H9 (cell line): ENCODE data around the gene GGTLC2. TPM values are rescaled to one million over a fixed set of nuclear protein-coding genes. Genes with fewer than 3 reads are reported as not detected.
"Not testable (repeated sequence)": the region's sequence is repeated elsewhere in the genome, so short reads cannot be mapped to it uniquely, and the experiment has no call there.

Experiments used
- DNase-seq: peaks from one replicate; pipeline ENCODE4 v3.0.0-alpha.2; 2017
- H2AFZ ChIP-seq: one replicate; pipeline ENCODE4 v1.6.1; 2013; ENCODE audit warnings: mild to moderate bottlenecking, low read length, control low read depth, moderate library complexity
- H2AK5ac ChIP-seq: 2 replicates; pipeline ENCODE4 v1.6.1; 2013; ENCODE audit warnings: low read length, control low read depth, mixed read lengths; ENCODE audit not compliant: insufficient read length
- H2BK120ac ChIP-seq: one replicate; pipeline ENCODE4 v1.6.1; 2013; ENCODE audit warnings: low read depth, mild to moderate bottlenecking, low read length, control low read depth, inconsistent platforms; ENCODE audit not compliant: poor library complexity, severe bottlenecking
- H2BK12ac ChIP-seq: 2 replicates; pipeline ENCODE4 v1.6.1; 2013; ENCODE audit warnings: low read length, control low read depth, mixed read lengths, low read depth; ENCODE audit not compliant: insufficient read length
- H2BK15ac ChIP-seq: 2 replicates; pipeline ENCODE4 v1.6.1; 2013; ENCODE audit warnings: low read depth, low read length, control low read depth
- H2BK20ac ChIP-seq: one replicate; pipeline ENCODE4 v1.6.1; 2013; ENCODE audit warnings: low read depth, mild to moderate bottlenecking, low read length, control low read depth, inconsistent platforms; ENCODE audit not compliant: poor library complexity, severe bottlenecking
- H2BK5ac ChIP-seq: 2 replicates; pipeline ENCODE4 v1.6.1; 2013; ENCODE audit warnings: low read length, control low read depth, mixed read lengths; ENCODE audit not compliant: insufficient read length
- H3K14ac ChIP-seq: 2 replicates; pipeline ENCODE4 v1.6.1; 2013; ENCODE audit warnings: low read length, control low read depth; ENCODE audit not compliant: insufficient read depth
- H3K18ac ChIP-seq: 2 replicates; pipeline ENCODE4 v1.6.1; 2013; ENCODE audit warnings: low read depth, mild to moderate bottlenecking, mixed read lengths, low read length, control low read depth; ENCODE audit not compliant: insufficient read length
- H3K23ac ChIP-seq: 2 replicates; pipeline ENCODE4 v1.6.1; 2013; ENCODE audit warnings: low read length, control low read depth, mixed read lengths, low read depth; ENCODE audit not compliant: insufficient read length
- H3K23me2 ChIP-seq: 2 replicates; pipeline ENCODE4 v1.6.1; 2013; ENCODE audit warnings: low read depth, mild to moderate bottlenecking, mixed read lengths, low read length, control low read depth; ENCODE audit not compliant: insufficient read length, poor library complexity, severe bottlenecking
- H3K27ac ChIP-seq: 2 replicates; pipeline ENCODE4 v1.5.1; 2013; ENCODE audit warnings: low read length, control low read depth, mixed read lengths, low read depth; ENCODE audit not compliant: insufficient read length
- H3K27me3 ChIP-seq: 2 replicates; pipeline ENCODE4 v1.6.1; 2013; ENCODE audit warnings: low read length, control low read depth, inconsistent platforms; ENCODE audit not compliant: insufficient read depth
- H3K4ac ChIP-seq: 2 replicates; pipeline ENCODE4 v1.6.1; 2013; ENCODE audit warnings: low read depth, mild to moderate bottlenecking, control low read depth, inconsistent platforms, low read length, moderate library complexity
- H3K4me1 ChIP-seq: 2 replicates; pipeline ENCODE4 v1.6.1; 2013; ENCODE audit warnings: low read length, control low read depth, inconsistent platforms; ENCODE audit not compliant: insufficient read depth
- H3K4me2 ChIP-seq: 2 replicates; pipeline ENCODE4 v1.6.1; 2013; ENCODE audit warnings: low read length, control low read depth, mixed read lengths; ENCODE audit not compliant: insufficient read length, insufficient read depth
- H3K56ac ChIP-seq: 2 replicates; pipeline ENCODE4 v1.6.1; 2013; ENCODE audit warnings: low read depth, mild to moderate bottlenecking, mixed read lengths, low read length, control low read depth; ENCODE audit not compliant: insufficient read length
- H3K79me1 ChIP-seq: 2 replicates; pipeline ENCODE4 v1.6.1; 2013; ENCODE audit warnings: low read depth, mild to moderate bottlenecking, moderate library complexity, low read length, control low read depth, inconsistent platforms; ENCODE audit not compliant: insufficient read depth, poor library complexity, severe bottlenecking
- H3K79me2 ChIP-seq: 2 replicates; pipeline ENCODE4 v1.6.1; 2013; ENCODE audit warnings: low read length, control low read depth, inconsistent platforms; ENCODE audit not compliant: insufficient read depth
- H3K9ac ChIP-seq: 2 replicates; pipeline ENCODE4 v1.6.1; 2013; ENCODE audit warnings: low read length, control low read depth, mixed read lengths; ENCODE audit not compliant: insufficient read length; ENCODE audit errors: extremely low read depth
- H3K9me3 ChIP-seq: one replicate; pipeline ENCODE4 v1.6.1; 2013; ENCODE audit warnings: low read depth, low read length, inconsistent platforms; ENCODE audit not compliant: control insufficient read depth
- H3T11ph ChIP-seq: one replicate; pipeline ENCODE4 v1.6.1; 2013; ENCODE audit warnings: mild to moderate bottlenecking, low read length, control low read depth, inconsistent platforms
- H4K20me1 ChIP-seq: one replicate; pipeline ENCODE4 v1.6.1; 2013; ENCODE audit not compliant: control insufficient read depth, insufficient read length, insufficient read depth
- H4K5ac ChIP-seq: 2 replicates; pipeline ENCODE4 v1.6.1; 2013; ENCODE audit warnings: low read depth, mild to moderate bottlenecking, mixed read lengths, low read length, control low read depth; ENCODE audit not compliant: insufficient read length
- H4K8ac ChIP-seq: replicated peaks from 2 replicates; pipeline ENCODE4 v1.6.1; 2013; ENCODE audit warnings: low read length, control low read depth, mixed read lengths, low read depth; ENCODE audit not compliant: insufficient read length
- H4K91ac ChIP-seq: 2 replicates; pipeline ENCODE4 v1.6.1; 2013; ENCODE audit warnings: low read depth, mild to moderate bottlenecking, moderate library complexity, mixed read lengths, low read length, control low read depth; ENCODE audit not compliant: insufficient read length
- H3K27ac Mint-ChIP-seq, 3 experiments: 2 replicates in 2 of 3; 3 replicates in 1 of 3; pipeline ENCODE4 v1.8.0; 2020 to 2021; ENCODE audit warnings: mixed read lengths in 3 of 3, mild to moderate bottlenecking in 1 of 3, moderate library complexity in 1 of 3
- H3K27me3 Mint-ChIP-seq: 2 replicates; pipeline ENCODE4 v1.8.0; 2021; ENCODE audit warnings: low read depth, mild to moderate bottlenecking, moderate library complexity, mixed read lengths
- H3K36me3 Mint-ChIP-seq, 3 experiments: 2 replicates in 2 of 3; 3 replicates in 1 of 3; pipeline ENCODE4 v1.8.0; 2020 to 2021; ENCODE audit warnings: low read depth in 3 of 3, mixed read lengths in 3 of 3; ENCODE audit not compliant: insufficient read depth in 1 of 3
- H3K4me1 Mint-ChIP-seq, 2 experiments: 2 replicates each; pipeline ENCODE4 v1.8.0; 2020; ENCODE audit warnings: mixed read lengths in 2 of 2
- H3K4me3 Mint-ChIP-seq, 2 experiments: 2 replicates in 1 of 2; 3 replicates in 1 of 2; pipeline ENCODE4 v1.8.0; 2020 to 2021; ENCODE audit warnings: mild to moderate bottlenecking in 2 of 2, mixed read lengths in 2 of 2, moderate library complexity in 1 of 2
- H3K9me3 Mint-ChIP-seq, 2 experiments: 2 replicates in 1 of 2; 3 replicates in 1 of 2; pipeline ENCODE4 v1.8.0; 2020; ENCODE audit warnings: mild to moderate bottlenecking in 2 of 2, mixed read lengths in 2 of 2, moderate library complexity in 1 of 2
- WGBS: extraction: QIAGEN DNeasy Blood & Tissue Kit; methylation state at CpG from one replicate; pipeline ENCODE4 v1.1.7; 2013; ENCODE audit warnings: missing lambda C conversion rate, low lambda C conversion rate, mixed read lengths; ENCODE audit not compliant: insufficient read length; ENCODE audit errors: extremely low coverage; 5-methylcytosine and 5-hydroxymethylcytosine counted together
- total RNA-seq: library from RNA; stranded (reverse); gene quantifications from 2 replicates; pipeline ENCODE4 v1.2.1, GENCODE V29; 2021

The GGTLC2 gene
- total RNA-seq, 1 experiment from 2014 or later: not detected

GRCh38 chr22:22649761-22650160, 5.3 kb downstream of the GGTLC2 start:
- H3K4ac ChIP-seq, H4K8ac ChIP-seq, H4K20me1 ChIP-seq, H2AFZ ChIP-seq, H3K23ac ChIP-seq, H3K9me3 ChIP-seq, H2BK12ac ChIP-seq, H3K4me3 Mint-ChIP-seq, H3K79me2 ChIP-seq, H3K4me2 ChIP-seq, H2BK15ac ChIP-seq, H3K56ac ChIP-seq, DNase-seq, H3K18ac ChIP-seq, H3K9me3 Mint-ChIP-seq, H2BK20ac ChIP-seq, H3K27me3 ChIP-seq, H3K36me3 Mint-ChIP-seq, H3T11ph ChIP-seq, H4K5ac ChIP-seq, H2BK120ac ChIP-seq, H3K9ac ChIP-seq, H3K27ac Mint-ChIP-seq, H3K79me1 ChIP-seq, H3K23me2 ChIP-seq, H3K27ac ChIP-seq, H4K91ac ChIP-seq, H3K4me1 ChIP-seq, H2AK5ac ChIP-seq, H2BK5ac ChIP-seq, H3K14ac ChIP-seq: not testable (repeated sequence)
- WGBS: no CpG with 5 or more reads among the region's 8 CpGs
- peaks cover 2 to 12% of the 10 kb centered on the region in 2 experiments; a peak in 2 of 4 replicates for H3K4me1 Mint-ChIP-seq
- peaks cover 38% of the 10 kb centered on the region for H3K27me3 Mint-ChIP-seq

- not testable (repeated sequence) for H2AK5ac ChIP-seq, H3K56ac ChIP-seq, H2BK15ac ChIP-seq, H3K14ac ChIP-seq, H4K20me1 ChIP-seq, H4K91ac ChIP-seq, H3K79me1 ChIP-seq, H3K4ac ChIP-seq, H4K5ac ChIP-seq, H2BK12ac ChIP-seq, H3K4me2 ChIP-seq, H4K8ac ChIP-seq, H3T11ph ChIP-seq, H2BK20ac ChIP-seq, H3K18ac ChIP-seq, DNase-seq, H3K36me3 Mint-ChIP-seq, H3K27me3 ChIP-seq, H3K27ac Mint-ChIP-seq, H3K23me2 ChIP-seq, H3K9ac ChIP-seq, H3K4me3 Mint-ChIP-seq, H3K4me1 ChIP-seq, H2BK5ac ChIP-seq, H2AFZ ChIP-seq, H3K23ac ChIP-seq, H3K79me2 ChIP-seq, H3K27ac ChIP-seq, H3K9me3 Mint-ChIP-seq, H2BK120ac ChIP-seq, H3K9me3 ChIP-seq
- peaks cover 2 to 12% of the 10 kb centered on the region in 2 experiments; a peak in 2 of 4 replicates for H3K4me1 Mint-ChIP-seq
- peaks cover 44% of the 10 kb centered on the region for H3K27me3 Mint-ChIP-seq
- no CpG with 5 or more reads among the region's 9 CpGs for WGBS
Observed at GRCh38 chr22:22650398-22650797, 6.0 kb downstream of the GGTLC2 start.
